ENCODE results near the gene CPSF4L. TPM values are rescaled to one million over a fixed set of nuclear protein-coding genes. Genes with fewer than 3 reads are reported as not detected.

The CPSF4L gene
- total RNA-seq, 1 donor from 2014 or later, result not detected

DNA sequence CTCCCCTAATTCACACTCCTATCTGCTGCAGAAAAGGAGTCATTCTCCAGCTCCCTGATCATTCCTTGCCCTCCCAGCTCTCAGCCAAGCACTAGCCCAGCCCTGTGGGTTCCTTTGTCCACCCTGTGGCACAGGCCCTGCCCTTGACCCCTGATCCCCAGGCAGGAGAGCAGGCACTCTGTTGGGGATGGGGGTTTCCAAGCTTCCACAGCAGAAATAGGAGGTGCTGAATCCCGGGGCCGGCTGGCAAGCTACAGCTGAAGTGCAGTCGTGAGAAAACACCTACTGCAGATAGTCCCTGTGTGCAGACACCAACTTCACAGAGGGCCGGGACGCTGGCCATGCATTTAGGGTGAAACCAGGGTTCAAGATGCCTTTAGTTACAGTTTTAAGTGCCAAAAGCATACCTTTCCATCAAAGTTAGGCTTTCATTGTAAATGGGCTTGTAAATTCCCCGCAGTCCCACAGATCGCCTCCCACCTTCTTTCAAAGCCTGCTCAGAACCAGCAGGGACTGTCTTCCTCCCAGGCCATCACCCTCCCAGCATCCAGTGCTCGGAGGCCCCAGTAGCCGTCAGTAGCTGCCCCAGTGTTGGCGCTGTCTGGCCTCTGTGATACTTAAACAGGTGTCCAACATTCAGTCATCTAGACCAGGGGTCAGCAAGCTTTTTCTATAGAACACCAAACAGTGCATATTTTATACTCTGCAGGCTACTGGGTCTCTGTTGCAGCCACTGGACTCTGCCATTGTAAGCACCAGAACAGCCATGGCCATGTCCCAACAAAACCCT is 10.6 kb downstream of the CPSF4L start:
- Mint-ChIP-seq H3K9me3 (no peaks in the 10 kb centered on the region), H3K4me3 (no peak overlapping the region), H3K27ac (peak overlapping the region; percentile 51), H3K36me3 (peaks cover 5% of the 10 kb centered on the region), H3K4me1 (peaks cover 20% of the 10 kb centered on the region), H3K27me3 (ENCODE audit: insufficient read depth, low read depth) (peaks cover 2% of the 10 kb centered on the region)
- Histone ChIP-seq H3K27ac (no peak overlapping the region), H4K20me1 (ENCODE audit: low read depth) (peaks cover 6% of the 10 kb centered on the region), H3K9ac (no peak overlapping the region), H3K4me2 (no peak overlapping the region), H3F3A (ENCODE audit: low read depth) (peaks cover 11% of the 10 kb centered on the region), H2AFZ (replicated peaks) (no peak overlapping the region), H3K27me3 (peaks cover 15% of the 10 kb centered on the region), H3K36me3 (no peaks in the 10 kb centered on the region), H3K9me3 (ENCODE audit: low read depth) (no peaks in the 10 kb centered on the region), H3K79me2 (ENCODE audit: low read depth) (no peaks in the 10 kb centered on the region), H3K4me3 (no peak overlapping the region), H3K4me1 (peaks cover 3% of the 10 kb centered on the region)
- TF ChIP-seq EZH2phosphoT487 (IDR thresholded peaks at IDR 0.05), result no peak
- no peak for TF ChIP-seq EZH2 (IDR thresholded peaks at IDR 0.05)
- TF ChIP-seq, protein P1, sequence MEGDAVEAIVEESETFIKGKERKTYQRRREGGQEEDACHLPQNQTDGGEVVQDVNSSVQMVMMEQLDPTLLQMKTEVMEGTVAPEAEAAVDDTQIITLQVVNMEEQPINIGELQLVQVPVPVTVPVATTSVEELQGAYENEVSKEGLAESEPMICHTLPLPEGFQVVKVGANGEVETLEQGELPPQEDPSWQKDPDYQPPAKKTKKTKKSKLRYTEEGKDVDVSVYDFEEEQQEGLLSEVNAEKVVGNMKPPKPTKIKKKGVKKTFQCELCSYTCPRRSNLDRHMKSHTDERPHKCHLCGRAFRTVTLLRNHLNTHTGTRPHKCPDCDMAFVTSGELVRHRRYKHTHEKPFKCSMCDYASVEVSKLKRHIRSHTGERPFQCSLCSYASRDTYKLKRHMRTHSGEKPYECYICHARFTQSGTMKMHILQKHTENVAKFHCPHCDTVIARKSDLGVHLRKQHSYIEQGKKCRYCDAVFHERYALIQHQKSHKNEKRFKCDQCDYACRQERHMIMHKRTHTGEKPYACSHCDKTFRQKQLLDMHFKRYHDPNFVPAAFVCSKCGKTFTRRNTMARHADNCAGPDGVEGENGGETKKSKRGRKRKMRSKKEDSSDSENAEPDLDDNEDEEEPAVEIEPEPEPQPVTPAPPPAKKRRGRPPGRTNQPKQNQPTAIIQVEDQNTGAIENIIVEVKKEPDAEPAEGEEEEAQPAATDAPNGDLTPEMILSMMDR (IDR thresholded peaks at IDR 0.05), result no peak
- no peak for DNase-seq (ENCODE audit: low spot score)

DNA sequence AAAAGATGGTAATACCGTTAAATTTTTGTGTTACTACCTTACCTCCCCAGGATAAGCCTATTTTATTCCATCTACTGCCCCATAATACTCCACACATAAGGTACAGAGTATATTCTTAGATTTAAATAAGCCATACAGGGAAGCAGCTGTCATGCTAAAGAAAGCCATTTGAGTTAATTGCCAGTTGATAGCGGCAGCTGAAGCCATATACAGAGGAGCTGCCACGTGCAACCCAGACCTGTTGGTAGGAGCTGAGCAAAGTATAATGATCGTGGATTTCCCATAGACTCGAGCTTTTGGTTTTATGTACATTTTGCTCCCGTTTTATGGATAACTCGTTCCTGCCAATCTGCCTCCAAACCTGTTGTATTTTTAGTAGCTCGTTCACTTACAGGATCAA is 12.0 kb downstream of the CPSF4L start:
- no peaks in the 10 kb centered on the region for H3K9me3 Mint-ChIP-seq
- DNase-seq (ENCODE audit: low spot score), result no peak
- peaks cover 15% of the 10 kb centered on the region for H3K27me3 ChIP-seq
- no peak for TF ChIP-seq EZH2 (IDR thresholded peaks at IDR 0.05)
- H3K36me3 ChIP-seq, result no peaks in the 10 kb centered on the region
- H3F3A ChIP-seq (ENCODE audit: low read depth), result peaks cover 11% of the 10 kb centered on the region
- H3K9me3 ChIP-seq (ENCODE audit: low read depth), result no peaks in the 10 kb centered on the region
- no peak overlapping the region for H3K27ac Mint-ChIP-seq
- peaks cover 6% of the 10 kb centered on the region for H4K20me1 ChIP-seq (ENCODE audit: low read depth)
- H3K36me3 Mint-ChIP-seq, result peaks cover 6% of the 10 kb centered on the region
- H3K27ac ChIP-seq, result no peak overlapping the region
- H3K27me3 Mint-ChIP-seq (ENCODE audit: insufficient read depth, low read depth), result peaks cover 2% of the 10 kb centered on the region
- no peaks in the 10 kb centered on the region for H3K79me2 ChIP-seq (ENCODE audit: low read depth)
- H3K4me3 Mint-ChIP-seq, result no peak overlapping the region
- peaks cover 13% of the 10 kb centered on the region for H3K4me1 Mint-ChIP-seq
- no peak overlapping the region for H2AFZ ChIP-seq (replicated peaks)
- no peak overlapping the region for H3K4me2 ChIP-seq
- no peak overlapping the region for H3K4me3 ChIP-seq
- no peak overlapping the region for H3K9ac ChIP-seq
- no peaks in the 10 kb centered on the region for H3K4me1 ChIP-seq

DNA sequence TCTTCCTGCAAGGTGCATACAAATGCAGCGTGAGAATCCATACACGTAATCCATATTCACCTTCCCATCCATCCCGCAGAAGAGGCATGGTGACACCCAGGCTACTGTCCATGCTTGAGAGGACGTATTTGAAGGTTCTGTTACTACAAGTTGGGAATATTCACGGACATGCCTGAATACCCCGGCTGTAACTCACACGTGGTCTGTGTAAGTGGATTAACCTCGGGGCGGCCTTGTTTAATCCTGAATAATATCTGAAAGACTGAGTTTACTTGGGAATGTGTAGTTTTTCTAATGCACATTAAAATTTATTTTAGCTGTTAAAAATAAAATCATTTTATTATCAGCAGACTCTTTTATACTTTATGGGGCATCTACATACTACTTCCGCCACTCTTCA is 13.1 kb downstream of the CPSF4L start:
- Mint-ChIP-seq H3K4me3 (no peak overlapping the region), H3K9me3 (no peaks in the 10 kb centered on the region), H3K36me3 (peaks cover 8% of the 10 kb centered on the region), H3K4me1 (peaks cover 13% of the 10 kb centered on the region), H3K27me3 (ENCODE audit: insufficient read depth, low read depth) (peaks cover 2% of the 10 kb centered on the region), H3K27ac (peak overlapping the region; percentile 11)
- Histone ChIP-seq H2AFZ (replicated peaks) (no peak overlapping the region), H3F3A (ENCODE audit: low read depth) (peaks cover 7% of the 10 kb centered on the region), H3K27me3 (peaks cover 6% of the 10 kb centered on the region), H3K9ac (no peak overlapping the region), H4K20me1 (ENCODE audit: low read depth) (peaks cover 6% of the 10 kb centered on the region), H3K27ac (no peak overlapping the region), H3K9me3 (ENCODE audit: low read depth) (no peaks in the 10 kb centered on the region), H3K4me2 (no peak overlapping the region), H3K4me1 (no peaks in the 10 kb centered on the region), H3K79me2 (ENCODE audit: low read depth) (no peaks in the 10 kb centered on the region), H3K36me3 (no peaks in the 10 kb centered on the region), H3K4me3 (no peak overlapping the region)
- DNase-seq (ENCODE audit: low spot score), result no peak
- TF ChIP-seq, protein P1 (IDR thresholded peaks at IDR 0.05), result no peak
- no peak for TF ChIP-seq EZH2phosphoT487 (IDR thresholded peaks at IDR 0.05)
- no peak for TF ChIP-seq EZH2 (IDR thresholded peaks at IDR 0.05)

DNA sequence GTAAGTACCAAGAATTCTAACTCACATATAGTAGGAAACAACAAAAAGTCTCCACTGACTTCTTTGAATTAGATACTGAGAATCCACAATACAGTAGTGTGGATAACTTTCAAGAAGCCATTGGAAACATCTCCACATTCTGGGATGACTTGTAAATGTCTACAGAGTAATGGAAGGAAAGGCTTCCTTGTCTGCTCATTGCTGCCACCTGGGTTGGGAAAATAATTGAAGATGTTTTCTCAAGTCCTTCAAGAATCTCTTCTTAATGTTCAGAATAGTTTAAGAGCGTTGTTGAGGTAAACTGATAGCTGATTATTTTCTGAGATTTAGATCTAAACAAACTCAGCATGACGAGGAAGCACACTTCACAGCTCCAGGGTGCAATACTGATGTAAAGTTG is 14.0 kb downstream of the CPSF4L start:
- Histone ChIP-seq H3K27ac (no peak overlapping the region), H3K4me2 (no peak overlapping the region)
- H3K27me3 Mint-ChIP-seq (ENCODE audit: insufficient read depth, low read depth), result peaks cover 2% of the 10 kb centered on the region

More for the DNA sequence above, 14.0 kb downstream of the CPSF4L start:
- no peak for DNase-seq (ENCODE audit: low spot score)
- Histone ChIP-seq H3K36me3 (no peaks in the 10 kb centered on the region), H3K9ac (no peak overlapping the region), H4K20me1 (ENCODE audit: low read depth) (peaks cover 6% of the 10 kb centered on the region), H2AFZ (replicated peaks) (no peak overlapping the region), H3K9me3 (ENCODE audit: low read depth) (no peaks in the 10 kb centered on the region), H3F3A (ENCODE audit: low read depth) (peaks cover 5% of the 10 kb centered on the region), H3K4me3 (no peak overlapping the region), H3K27me3 (peaks cover 6% of the 10 kb centered on the region), H3K4me1 (no peaks in the 10 kb centered on the region), H3K79me2 (ENCODE audit: low read depth) (no peaks in the 10 kb centered on the region)
- Mint-ChIP-seq H3K4me3 (no peak overlapping the region), H3K4me1 (peaks cover 13% of the 10 kb centered on the region), H3K9me3 (no peaks in the 10 kb centered on the region), H3K27ac (no peak overlapping the region), H3K36me3 (peaks cover 9% of the 10 kb centered on the region)
- TF ChIP-seq EZH2phosphoT487 (IDR thresholded peaks at IDR 0.05) (no peak), EZH2 (IDR thresholded peaks at IDR 0.05) (no peak)
- TF ChIP-seq, protein P1 (IDR thresholded peaks at IDR 0.05), result no peak

Measured in neural progenitor cell (in vitro differentiated cells).